ENCODE measurements around the gene PKHD1.

PKHD1 gene

DNA sequence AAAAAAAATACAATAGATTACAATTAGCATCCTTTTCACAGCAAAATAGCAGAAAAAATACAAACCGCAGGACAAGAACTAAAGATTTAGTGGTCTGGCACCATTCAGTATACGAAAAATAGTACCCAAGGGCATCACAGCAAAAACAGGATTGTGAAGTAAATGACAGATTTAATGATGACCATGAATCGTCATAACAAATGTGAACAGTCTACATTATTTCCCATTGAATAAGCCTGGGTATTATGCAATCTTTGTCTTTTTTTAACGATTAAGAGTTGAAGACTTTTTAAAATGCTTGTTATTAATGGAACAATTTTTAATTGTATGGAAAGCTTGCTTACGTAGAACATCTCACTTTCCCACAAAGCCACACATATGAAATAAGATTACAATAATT, 432.8 kb downstream of the PKHD1 start:
- ChIA-PET CTCF (no interaction called here), POLR2A (no interaction called here)
- no peak for DNase-seq (ENCODE audit: extremely low spot score)
- no peak for TF ChIP-seq BHLHE40 (IDR thresholded peaks at IDR 0.05; ENCODE audit: borderline replicate concordance)
- no peak for TF ChIP-seq HDGF (IDR thresholded peaks at IDR 0.05; ENCODE audit: borderline replicate concordance)
- no peak for TF ChIP-seq FOXA1 (IDR thresholded peaks at IDR 0.05)
- no peak for TF ChIP-seq ELF4 (IDR thresholded peaks at IDR 0.05)
- TF ChIP-seq CTBP1 (IDR thresholded peaks at IDR 0.05; ENCODE audit: borderline replicate concordance), result no peak
- no peak for TF ChIP-seq TARDBP (IDR thresholded peaks at IDR 0.05)
- no peak for TF ChIP-seq SUZ12 (IDR thresholded peaks at IDR 0.05)
- no peak for TF ChIP-seq FOXK2 (IDR thresholded peaks at IDR 0.05)
- no peak for TF ChIP-seq SP1 (IDR thresholded peaks at IDR 0.05)
- TF ChIP-seq ARNT (IDR thresholded peaks at IDR 0.05), result no peak
- TF ChIP-seq ZNF384 (IDR thresholded peaks at IDR 0.05), result no peak

DNA sequence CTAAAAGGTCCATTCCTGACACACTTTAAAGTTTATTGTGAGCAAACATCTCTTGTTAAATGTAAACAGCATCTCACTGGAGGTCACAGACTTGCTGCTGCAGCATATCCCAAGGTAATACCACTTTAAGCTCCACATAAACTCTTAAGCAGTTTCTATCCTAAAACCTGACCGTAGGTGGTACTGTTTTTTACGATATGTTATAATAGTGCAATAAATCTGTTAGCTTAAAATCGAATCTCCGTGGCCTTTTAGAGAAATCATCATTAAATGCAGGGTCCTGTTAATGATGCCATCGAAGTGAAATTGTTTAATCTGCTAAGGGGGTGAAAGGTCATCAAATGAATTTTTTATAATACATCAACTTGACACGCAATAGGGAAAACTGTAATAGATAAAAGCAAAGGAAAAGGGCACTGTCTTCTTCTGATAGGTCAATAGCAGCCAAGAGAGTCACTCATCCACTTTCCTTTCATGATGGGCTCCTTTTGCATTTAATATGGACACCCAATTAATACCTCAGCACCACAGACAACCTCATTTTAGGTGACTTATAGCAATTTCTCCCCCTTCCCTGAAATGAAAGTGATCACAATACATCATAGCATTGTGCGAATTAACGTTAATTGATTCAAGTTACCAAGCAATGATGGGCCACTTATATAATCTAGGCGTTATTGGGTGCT, 436.1 kb downstream of the PKHD1 start:
- CTCF ChIA-PET, result no interaction called here
- POLR2A ChIA-PET, result no interaction called here
- DNase-seq (ENCODE audit: extremely low spot score), result no peak
- TF ChIP-seq SUZ12 (IDR thresholded peaks at IDR 0.05) (no peak), TARDBP (IDR thresholded peaks at IDR 0.05) (no peak), NFRKB (IDR thresholded peaks at IDR 0.05) (no peak), LEF1 (IDR thresholded peaks at IDR 0.05; ENCODE audit: borderline replicate concordance) (no peak), FOXA1 (IDR thresholded peaks at IDR 0.05) (no peak), CTBP1 (IDR thresholded peaks at IDR 0.05; ENCODE audit: borderline replicate concordance) (no peak), FOXM1 (IDR thresholded peaks at IDR 0.05; ENCODE audit: borderline replicate concordance) (no peak), ELF4 (IDR thresholded peaks at IDR 0.05) (no peak), SP1 (IDR thresholded peaks at IDR 0.05) (no peak), HDGF (IDR thresholded peaks at IDR 0.05; ENCODE audit: borderline replicate concordance) (no peak)

DNA sequence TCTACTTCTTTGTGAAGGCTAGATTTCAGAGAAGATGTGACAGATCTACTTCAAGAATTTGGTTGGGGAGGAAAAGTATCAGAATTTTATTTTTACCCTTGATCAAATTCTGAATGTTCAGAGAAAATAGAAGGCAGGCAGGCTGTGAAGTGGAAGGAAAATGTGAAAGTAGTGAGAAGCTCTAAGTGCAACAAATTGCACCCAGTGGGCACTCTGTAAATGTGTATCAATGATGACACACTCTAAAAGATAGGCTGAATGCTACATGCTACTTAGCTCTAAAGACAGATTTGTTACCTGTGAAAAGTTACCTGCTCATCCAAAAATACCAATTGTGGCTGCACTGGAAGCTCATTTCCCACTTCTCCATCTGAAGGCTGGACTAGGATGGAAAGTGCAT, 438.6 kb downstream of the PKHD1 start:
- ChIA-PET CTCF (no interaction called here), POLR2A (no interaction called here)
- DNase-seq (ENCODE audit: extremely low spot score), result no peak
- TF ChIP-seq FOXM1 (IDR thresholded peaks at IDR 0.05; ENCODE audit: borderline replicate concordance), result no peak
- no peak for TF ChIP-seq ARNT (IDR thresholded peaks at IDR 0.05)
- TF ChIP-seq ELF4 (IDR thresholded peaks at IDR 0.05), result no peak
- no peak for TF ChIP-seq FOXA1 (IDR thresholded peaks at IDR 0.05)
- TF ChIP-seq SP1 (IDR thresholded peaks at IDR 0.05), result no peak
- no peak for TF ChIP-seq BHLHE40 (IDR thresholded peaks at IDR 0.05; ENCODE audit: borderline replicate concordance)
- TF ChIP-seq TARDBP (IDR thresholded peaks at IDR 0.05), result no peak
- TF ChIP-seq, protein P1, sequence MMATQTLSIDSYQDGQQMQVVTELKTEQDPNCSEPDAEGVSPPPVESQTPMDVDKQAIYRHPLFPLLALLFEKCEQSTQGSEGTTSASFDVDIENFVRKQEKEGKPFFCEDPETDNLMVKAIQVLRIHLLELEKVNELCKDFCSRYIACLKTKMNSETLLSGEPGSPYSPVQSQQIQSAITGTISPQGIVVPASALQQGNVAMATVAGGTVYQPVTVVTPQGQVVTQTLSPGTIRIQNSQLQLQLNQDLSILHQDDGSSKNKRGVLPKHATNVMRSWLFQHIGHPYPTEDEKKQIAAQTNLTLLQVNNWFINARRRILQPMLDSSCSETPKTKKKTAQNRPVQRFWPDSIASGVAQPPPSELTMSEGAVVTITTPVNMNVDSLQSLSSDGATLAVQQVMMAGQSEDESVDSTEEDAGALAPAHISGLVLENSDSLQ (IDR thresholded peaks at IDR 0.05), result no peak
- no peak for TF ChIP-seq FOXK2 (IDR thresholded peaks at IDR 0.05)
- no peak for TF ChIP-seq HDGF (IDR thresholded peaks at IDR 0.05; ENCODE audit: borderline replicate concordance)
- no peak for TF ChIP-seq CTBP1 (IDR thresholded peaks at IDR 0.05; ENCODE audit: borderline replicate concordance)
- TF ChIP-seq ZNF384 (IDR thresholded peaks at IDR 0.05), result no peak
- TF ChIP-seq NFRKB (IDR thresholded peaks at IDR 0.05), result no peak
- no peak for TF ChIP-seq LEF1 (IDR thresholded peaks at IDR 0.05; ENCODE audit: borderline replicate concordance)
- no peak for TF ChIP-seq SUZ12 (IDR thresholded peaks at IDR 0.05)
- TF ChIP-seq L3MBTL2 (conservative IDR thresholded peaks at IDR 0.05), result no peak

DNA sequence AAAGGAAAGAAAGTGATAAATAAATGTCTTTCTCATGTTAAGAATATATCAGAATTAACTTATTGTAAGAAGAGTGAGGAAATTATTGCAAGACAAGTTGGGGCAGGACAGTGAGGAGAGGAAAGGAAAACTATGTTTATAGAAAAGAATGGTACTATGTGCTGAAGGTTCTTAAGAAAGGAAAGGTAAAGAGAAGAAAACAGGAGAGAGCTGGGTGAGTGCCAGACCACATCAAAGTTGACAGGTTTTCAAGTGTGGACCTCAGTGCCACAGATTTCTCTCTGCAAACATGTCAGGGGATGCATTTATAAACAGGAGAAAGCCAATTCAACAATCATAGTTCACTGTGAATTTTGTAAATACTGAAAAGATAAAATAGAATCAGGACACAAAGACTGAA, 439.2 kb downstream of the PKHD1 start:
- CTCF ChIA-PET, result no interaction called here
- POLR2A ChIA-PET, result no interaction called here

DNA sequence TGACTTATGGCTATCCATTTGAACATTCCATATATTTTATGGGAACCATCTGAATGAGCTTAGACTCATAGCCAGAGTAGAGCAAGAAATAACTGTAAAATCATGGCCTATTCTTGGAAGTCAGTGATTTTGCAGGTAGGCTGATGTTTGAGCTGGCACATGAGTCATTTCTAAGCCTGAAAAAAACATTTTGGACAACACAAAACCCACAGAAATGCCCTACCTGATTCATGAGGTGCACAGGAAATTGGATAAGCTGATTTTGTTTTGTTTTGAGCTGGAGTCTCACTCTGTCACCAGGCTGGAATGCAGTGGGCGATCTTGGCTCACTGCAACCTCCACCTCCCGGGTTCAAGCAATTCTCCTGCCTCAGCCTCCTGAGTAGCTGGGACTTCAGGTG, 443.0 kb downstream of the PKHD1 start:
- ChIA-PET POLR2A (no interaction called here), CTCF (no interaction called here)
- no peak for DNase-seq (ENCODE audit: extremely low spot score)
- TF ChIP-seq LEF1 (IDR thresholded peaks at IDR 0.05; ENCODE audit: borderline replicate concordance), result no peak
- TF ChIP-seq SP1 (IDR thresholded peaks at IDR 0.05), result no peak
- no peak for TF ChIP-seq SUZ12 (IDR thresholded peaks at IDR 0.05)
- TF ChIP-seq FOXK2 (IDR thresholded peaks at IDR 0.05), result no peak
- no peak for TF ChIP-seq CTBP1 (IDR thresholded peaks at IDR 0.05; ENCODE audit: borderline replicate concordance)
- TF ChIP-seq HDGF (IDR thresholded peaks at IDR 0.05; ENCODE audit: borderline replicate concordance), result no peak
- TF ChIP-seq L3MBTL2 (conservative IDR thresholded peaks at IDR 0.05), result no peak
- TF ChIP-seq ZNF384 (IDR thresholded peaks at IDR 0.05), result no peak
- no peak for TF ChIP-seq TARDBP (IDR thresholded peaks at IDR 0.05)
- TF ChIP-seq NFRKB (IDR thresholded peaks at IDR 0.05), result no peak
- no peak for TF ChIP-seq FOXA1 (IDR thresholded peaks at IDR 0.05)
- TF ChIP-seq BHLHE40 (IDR thresholded peaks at IDR 0.05; ENCODE audit: borderline replicate concordance), result no peak

More for the DNA sequence above, 439.2 kb downstream of the PKHD1 start:
- TF ChIP-seq HDGF (IDR thresholded peaks at IDR 0.05; ENCODE audit: borderline replicate concordance) (no peak), ELF4 (IDR thresholded peaks at IDR 0.05) (no peak), ARNT (IDR thresholded peaks at IDR 0.05) (no peak)
- TF ChIP-seq, protein P1 (IDR thresholded peaks at IDR 0.05), result no peak
- no peak for DNase-seq (ENCODE audit: extremely low spot score)

DNA sequence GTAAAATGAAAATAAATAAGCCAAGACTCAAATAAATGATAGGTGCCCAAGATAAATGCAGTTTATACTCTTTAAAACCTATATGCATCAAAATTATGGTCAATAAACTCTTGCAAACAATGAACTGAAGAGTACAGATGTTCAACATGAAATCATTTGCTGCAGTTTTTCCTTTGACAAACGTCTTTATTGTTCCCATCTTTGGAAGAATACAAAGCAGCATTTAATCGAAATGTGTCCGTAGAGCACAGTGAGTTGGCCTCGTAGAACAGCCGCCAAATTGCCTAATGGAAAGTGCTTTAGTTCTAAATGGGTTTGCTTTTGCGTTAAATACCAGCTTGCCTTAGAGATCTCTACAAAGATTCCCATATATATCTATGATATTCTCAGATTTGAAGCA, 447.4 kb downstream of the PKHD1 start:
- ChIA-PET POLR2A (no interaction called here), CTCF (no interaction called here)
- no peak for DNase-seq (ENCODE audit: extremely low spot score)
- no peak for TF ChIP-seq ARNT (IDR thresholded peaks at IDR 0.05)
- no peak for TF ChIP-seq ZNF384 (IDR thresholded peaks at IDR 0.05)
- TF ChIP-seq SP1 (IDR thresholded peaks at IDR 0.05), result no peak
- no peak for TF ChIP-seq L3MBTL2 (conservative IDR thresholded peaks at IDR 0.05)
- TF ChIP-seq, protein P1 (IDR thresholded peaks at IDR 0.05), result no peak
- no peak for TF ChIP-seq FOXK2 (IDR thresholded peaks at IDR 0.05)
- TF ChIP-seq NFRKB (IDR thresholded peaks at IDR 0.05), result no peak
- no peak for TF ChIP-seq BHLHE40 (IDR thresholded peaks at IDR 0.05; ENCODE audit: borderline replicate concordance)
- no peak for TF ChIP-seq SUZ12 (IDR thresholded peaks at IDR 0.05)
- TF ChIP-seq FOXA1 (IDR thresholded peaks at IDR 0.05), result no peak
- no peak for TF ChIP-seq CTBP1 (IDR thresholded peaks at IDR 0.05; ENCODE audit: borderline replicate concordance)
- no peak for TF ChIP-seq TARDBP (IDR thresholded peaks at IDR 0.05)
- TF ChIP-seq LEF1 (IDR thresholded peaks at IDR 0.05; ENCODE audit: borderline replicate concordance), result no peak
- no peak for TF ChIP-seq ELF4 (IDR thresholded peaks at IDR 0.05)
- TF ChIP-seq FOXM1 (IDR thresholded peaks at IDR 0.05; ENCODE audit: borderline replicate concordance), result no peak
- no peak for TF ChIP-seq HDGF (IDR thresholded peaks at IDR 0.05; ENCODE audit: borderline replicate concordance)
